ENCODE results near the gene PPP1R13B. TPM values are rescaled to one million over a fixed set of nuclear protein-coding genes. Genes with fewer than 3 reads are reported as not detected.
A peak's percentile ranks its signal among the peaks of the same experiment; 100 is the strongest.
"Not testable (repeated sequence)": the region's sequence is repeated elsewhere in the genome, so short reads cannot be mapped to it uniquely, and the experiment has no call there.

The PPP1R13B gene
- total RNA-seq, 1 experiment from 2014 or later = 26.5 TPM

DNA sequence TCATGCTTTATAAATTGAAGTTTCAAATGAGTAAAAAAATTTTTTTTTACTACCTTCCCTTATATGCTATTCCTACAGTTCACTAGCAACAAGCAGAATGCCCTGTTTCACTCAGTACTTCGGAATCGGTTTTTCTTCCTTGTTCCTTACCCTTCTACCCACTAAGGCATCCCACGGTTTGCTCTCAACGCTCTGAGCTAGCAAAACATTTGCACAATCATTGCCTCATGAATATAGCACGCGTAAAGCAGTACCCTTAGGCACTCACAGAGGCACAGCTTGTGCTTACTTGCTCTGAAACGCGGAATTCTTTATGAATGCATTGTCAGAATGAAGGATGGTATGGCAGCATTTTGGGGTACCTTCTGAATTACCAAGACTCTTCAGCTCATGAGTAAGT lies 45.0 kb downstream of the PPP1R13B start:
- TF ChIP-seq CTCF (conservative IDR thresholded peaks at IDR 0.05) (no peak), EZH2 (IDR thresholded peaks at IDR 0.05; ENCODE audit: low read depth) (no peak)
- POLR2A ChIA-PET (ENCODE audit: unreplicated experiment) = interaction anchor here (0.8 kb wide), 1 partner anchor 1278 kb away, joined by 3 read pairs; no protein-coding TSS in a partner anchor
- H3K4me1 ChIP-seq (replicated peaks; ENCODE audit: insufficient read depth) = no peaks in the 10 kb centered on the region
- H3K9me3 ChIP-seq (ENCODE audit: insufficient read depth, low read depth) = no peaks in the 10 kb centered on the region
- no peak for DNase-seq
- no peaks in the 10 kb centered on the region for H4K20me1 ChIP-seq (ENCODE audit: insufficient read depth)
- intact Hi-C loops (cut with micrococcal nuclease; ENCODE audit: unreplicated experiment) = no loop called here
- H3K27ac ChIP-seq = no peak overlapping the region
- H3K36me3 ChIP-seq (ENCODE audit: low read depth) = no peaks in the 10 kb centered on the region
- CTCF ChIA-PET = no interaction called here
- no peaks in the 10 kb centered on the region; the same call in 1 of the 2 replicates for H3F3A ChIP-seq (ENCODE audit: insufficient read depth, low read depth)
- H3K9me2 ChIP-seq (ENCODE audit: insufficient read depth) = no peaks in the 10 kb centered on the region
- no peak overlapping the region for H3K4me3 ChIP-seq
- H3K27me3 ChIP-seq (ENCODE audit: insufficient read depth, low read depth) = no peaks in the 10 kb centered on the region
- H3K79me2 ChIP-seq (ENCODE audit: low read depth) = no peaks in the 10 kb centered on the region
- H3K4me2 ChIP-seq = no peak overlapping the region
- H2AFZ ChIP-seq = no peak overlapping the region
- BruUV-seq (replicated peaks) = no TSS peak

DNA sequence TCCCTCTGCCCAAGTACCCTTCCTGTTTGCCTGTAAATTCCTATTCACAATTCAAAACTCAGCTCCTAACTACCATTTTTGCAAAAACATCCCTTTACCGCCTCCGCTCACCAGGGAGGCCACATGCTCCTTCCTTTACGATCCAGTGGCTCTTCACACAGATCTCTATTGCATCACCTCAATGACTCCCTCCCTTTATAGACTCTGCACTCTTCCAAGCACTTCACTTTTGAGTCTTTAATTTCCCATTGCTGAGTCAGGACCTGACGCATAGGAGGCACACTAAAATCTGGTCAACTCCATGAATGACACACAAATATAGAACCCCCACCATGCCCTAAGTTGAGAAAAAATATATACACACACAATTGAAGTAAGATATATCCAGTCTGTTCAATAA lies 45.9 kb downstream of the PPP1R13B start:
- Histone ChIP-seq H3K4me2 (no peak overlapping the region), H3K36me3 (ENCODE audit: low read depth) (no peaks in the 10 kb centered on the region), H3K27ac (no peak overlapping the region), H4K20me1 (ENCODE audit: insufficient read depth) (no peaks in the 10 kb centered on the region), H3F3A (ENCODE audit: insufficient read depth, low read depth) (no peaks in the 10 kb centered on the region; the same call in 1 of the 2 replicates), H2AFZ (no peak overlapping the region), H3K27me3 (ENCODE audit: insufficient read depth, low read depth) (no peaks in the 10 kb centered on the region), H3K79me2 (ENCODE audit: low read depth) (no peaks in the 10 kb centered on the region), H3K9me3 (ENCODE audit: insufficient read depth, low read depth) (no peaks in the 10 kb centered on the region), H3K9me2 (ENCODE audit: insufficient read depth) (no peaks in the 10 kb centered on the region), H3K4me1 (replicated peaks; ENCODE audit: insufficient read depth) (no peaks in the 10 kb centered on the region), H3K4me3 (no peak overlapping the region)
- intact Hi-C loops (cut with micrococcal nuclease; ENCODE audit: unreplicated experiment) = no loop called here
- ChIA-PET CTCF (no interaction called here), POLR2A (ENCODE audit: unreplicated experiment) (no interaction called here)
- no peak for TF ChIP-seq EZH2 (IDR thresholded peaks at IDR 0.05; ENCODE audit: low read depth)
- no peak for TF ChIP-seq CTCF (conservative IDR thresholded peaks at IDR 0.05)
- DNase-seq = no peak
- no TSS peak for BruUV-seq (replicated peaks)

- H3K27me3 ChIP-seq (ENCODE audit: insufficient read depth, low read depth); H2AFZ ChIP-seq; H3K27ac ChIP-seq; BruUV-seq (replicated peaks); H3K79me2 ChIP-seq (ENCODE audit: low read depth); intact Hi-C loops (cut with micrococcal nuclease; ENCODE audit: unreplicated experiment); DNase-seq; H3F3A ChIP-seq (ENCODE audit: insufficient read depth, low read depth); H3K36me3 ChIP-seq (ENCODE audit: low read depth); H3K4me2 ChIP-seq; H3K4me3 ChIP-seq; POLR2A ChIA-PET (ENCODE audit: unreplicated experiment); H3K9me2 ChIP-seq (ENCODE audit: insufficient read depth); H3K9me3 ChIP-seq (ENCODE audit: insufficient read depth, low read depth); CTCF ChIA-PET; H4K20me1 ChIP-seq (ENCODE audit: insufficient read depth); H3K4me1 ChIP-seq (replicated peaks; ENCODE audit: insufficient read depth): not testable (repeated sequence)
Measured at GRCh38 chr14:103793192-103793591, 54.2 kb downstream of the PPP1R13B start.

DNA sequence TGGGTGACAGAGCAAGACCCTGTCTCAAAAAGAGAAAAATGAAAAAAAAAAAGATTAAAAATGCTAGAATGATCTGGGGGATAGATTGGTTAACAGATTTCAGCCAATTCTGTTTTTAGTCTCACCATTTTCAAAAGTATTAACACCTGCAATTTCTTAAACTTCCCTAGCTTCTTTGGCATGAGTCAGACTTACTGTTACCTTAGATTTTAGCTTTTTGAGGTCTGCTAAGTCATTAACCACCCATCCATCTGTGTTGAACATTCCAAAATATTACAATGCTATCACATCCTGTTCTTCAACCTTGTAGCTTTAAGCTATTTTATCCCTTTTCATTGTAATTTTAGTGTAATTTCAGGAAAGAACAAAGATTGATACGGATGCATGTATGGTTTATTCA lies 59.3 kb downstream of the PPP1R13B start:
- H3F3A ChIP-seq (ENCODE audit: insufficient read depth, low read depth) = peaks cover 5% of the 10 kb centered on the region; the same call in 1 of the 2 replicates
- H3K27me3 ChIP-seq (ENCODE audit: insufficient read depth, low read depth) = no peaks in the 10 kb centered on the region
- ChIA-PET CTCF (interaction anchor here (0.5 to 0.6 kb wide), 2 partner anchors 66 to 216 kb away, joined by 5 to 7 read pairs; no protein-coding TSS in a partner anchor), POLR2A (ENCODE audit: unreplicated experiment) (interaction anchor here (0.6 kb wide), 1 partner anchor 11 kb away, joined by 3 read pairs; no protein-coding TSS in a partner anchor)
- H3K4me3 ChIP-seq = no peak overlapping the region
- no peak for TF ChIP-seq CTCF (conservative IDR thresholded peaks at IDR 0.05)
- TF ChIP-seq EZH2 (IDR thresholded peaks at IDR 0.05; ENCODE audit: low read depth) = no peak
- H3K9me3 ChIP-seq (ENCODE audit: insufficient read depth, low read depth) = no peaks in the 10 kb centered on the region
- intact Hi-C loops (cut with micrococcal nuclease; ENCODE audit: unreplicated experiment) = no loop called here
- no peaks in the 10 kb centered on the region for H3K79me2 ChIP-seq (ENCODE audit: low read depth)
- no peaks in the 10 kb centered on the region for H3K36me3 ChIP-seq (ENCODE audit: low read depth)
- no peaks in the 10 kb centered on the region for H3K9me2 ChIP-seq (ENCODE audit: insufficient read depth)
- peak in 1 of 2 experiments; percentile 51 for DNase-seq
- H3K27ac ChIP-seq = no peak overlapping the region
- H3K4me2 ChIP-seq = no peak overlapping the region
- H4K20me1 ChIP-seq (ENCODE audit: insufficient read depth) = no peaks in the 10 kb centered on the region
- H3K4me1 ChIP-seq (replicated peaks; ENCODE audit: insufficient read depth) = no peaks in the 10 kb centered on the region
- H2AFZ ChIP-seq = no peak overlapping the region
- BruUV-seq (replicated peaks) = no TSS peak

Data from PC-9 (cell line).